Fibroblast of skin of scalp (primary cell): ENCODE results near the gene ENGASE.
A peak's percentile ranks its signal among the peaks of the same experiment; 100 is the strongest.

Experiments used
- DNase-seq: peaks from one replicate; pipeline ENCODE4 v3.0.0-alpha.2; 2013

The ENGASE gene

GRCh38 chr17:79039886-79040285 is 34.7 kb upstream of the ENGASE start:
- DNase-seq, result no peak

- DNase-seq, result no peak
These were observed 33.5 kb upstream of the ENGASE start for GRCh38 chr17:79041041-79041570.

GRCh38 chr17:79041723-79042420 is 32.8 kb upstream of the ENGASE start:
- peak; percentile 54 for DNase-seq

GRCh38 chr17:79042421-79043190 is 32.0 kb upstream of the ENGASE start:
- peak; percentile 56 for DNase-seq

- no peak for DNase-seq
These were observed 31.3 kb upstream of the ENGASE start for GRCh38 chr17:79043191-79043930.

- no peak for DNase-seq
These were observed 30.7 kb upstream of the ENGASE start for GRCh38 chr17:79043931-79044320.

GRCh38 chr17:79044462-79044861 is 30.2 kb upstream of the ENGASE start:
- DNase-seq, result no peak

- no peak for DNase-seq
These were observed 29.5 kb upstream of the ENGASE start for GRCh38 chr17:79045001-79045729.

- peak; percentile 63 for DNase-seq
These were observed 28.8 kb upstream of the ENGASE start for GRCh38 chr17:79045842-79046196.

- DNase-seq, result no peak
These were observed 28.3 kb upstream of the ENGASE start for GRCh38 chr17:79046197-79046915.

- no peak for DNase-seq
These were observed 27.7 kb upstream of the ENGASE start for GRCh38 chr17:79046916-79047280.

GRCh38 chr17:79047291-79047920 is 27.2 kb upstream of the ENGASE start:
- DNase-seq, result no peak

GRCh38 chr17:79047923-79048825 is 26.4 kb upstream of the ENGASE start:
- peak; percentile 40 for DNase-seq

- no peak for DNase-seq
These were observed 25.5 kb upstream of the ENGASE start for GRCh38 chr17:79048826-79049755.

- DNase-seq, result no peak
These were observed 24.8 kb upstream of the ENGASE start for GRCh38 chr17:79049821-79050220.

- no peak for DNase-seq
These were observed 24.1 kb upstream of the ENGASE start for GRCh38 chr17:79050551-79050950.

GRCh38 chr17:79051306-79051705 is 23.3 kb upstream of the ENGASE start:
- DNase-seq, result no peak

- DNase-seq, result no peak
These were observed 22.5 kb upstream of the ENGASE start for GRCh38 chr17:79052131-79052530.

GRCh38 chr17:79053251-79053925 is 21.2 kb upstream of the ENGASE start:
- no peak for DNase-seq
